Keratinocyte (primary cell): ENCODE measurements around the gene BCO2. TPM values are rescaled to one million over a fixed set of nuclear protein-coding genes. Genes with fewer than 3 reads are reported as not detected.

Experiments
- DNase-seq: peaks from one replicate; pipeline ENCODE4 v3.0.0-alpha.2; 2011; ENCODE audit warnings: low read depth, missing footprints, low spot score
- FAIRE-seq: peaks from 2 replicates; lab custom pipeline; 2011; peaks lifted over from hg19 to GRCh38; lab: Jason Lieb, UNC
- H2AFZ ChIP-seq: 2 replicates; pipeline ENCODE4 v1.6.0; 2012; ENCODE audit warnings: low read length, control low read depth, inconsistent platforms; ENCODE audit not compliant: control insufficient read depth
- H3K27ac ChIP-seq: 2 replicates; pipeline ENCODE4 v1.5.1; 2011; ENCODE audit warnings: low read length; ENCODE audit not compliant: control insufficient read depth, insufficient read depth
- H3K27me3 ChIP-seq: 3 replicates; pipeline ENCODE4 v1.6.0; 2011; ENCODE audit warnings: low read length; ENCODE audit not compliant: control insufficient read depth, insufficient read depth; ENCODE audit errors: extremely low read depth
- H3K36me3 ChIP-seq, 2 experiments: 2 replicates in 1 of 2; 3 replicates in 1 of 2; pipeline ENCODE4 v1.5.1; 2011; ENCODE audit warnings: low read length in 2 of 2, mild to moderate bottlenecking in 1 of 2; ENCODE audit not compliant: control insufficient read depth in 2 of 2, insufficient read depth in 2 of 2; ENCODE audit errors: extremely low read depth in 1 of 2
- H3K4me1 ChIP-seq: 3 replicates; pipeline ENCODE4 v1.5.1; 2011; ENCODE audit warnings: low read length; ENCODE audit not compliant: control insufficient read depth, insufficient read depth; ENCODE audit errors: extremely low read depth
- H3K4me2 ChIP-seq: 3 replicates; pipeline ENCODE4 v1.6.0; 2011; ENCODE audit warnings: low read depth, low read length; ENCODE audit not compliant: control insufficient read depth, insufficient read depth; ENCODE audit errors: extremely low read depth
- H3K4me3 ChIP-seq, 3 experiments: fragments of 200-600 bp in 1 of 3; sonication (generic) in 1 of 3; 2 replicates in 2 of 3; 3 replicates in 1 of 3; pipeline ENCODE4 v1.5.1; 2011 to 2016; ENCODE audit warnings: low read length in 3 of 3, mild to moderate bottlenecking in 3 of 3, control low read depth in 2 of 3, inconsistent platforms in 1 of 3, low read depth in 1 of 3, mixed read lengths in 1 of 3, mixed run types in 1 of 3, moderate library complexity in 1 of 3; ENCODE audit not compliant: control insufficient read depth in 2 of 3, insufficient read depth in 2 of 3; ENCODE audit errors: extremely low read depth in 1 of 3
- H3K79me2 ChIP-seq: 2 replicates; pipeline ENCODE4 v1.6.0; 2012; ENCODE audit warnings: low read length; ENCODE audit not compliant: control insufficient read depth, insufficient read depth
- H3K9ac ChIP-seq: 3 replicates; pipeline ENCODE4 v1.6.0; 2011; ENCODE audit warnings: low read length; ENCODE audit not compliant: control insufficient read depth, insufficient read depth; ENCODE audit errors: extremely low read depth
- H3K9me1 ChIP-seq: 3 replicates; pipeline ENCODE4 v1.6.0; 2011; ENCODE audit warnings: low read length; ENCODE audit not compliant: control insufficient read depth, insufficient read depth; ENCODE audit errors: extremely low read depth
- H3K9me3 ChIP-seq: 2 replicates; pipeline ENCODE4 v1.5.1; 2012; ENCODE audit warnings: low read depth, low read length; ENCODE audit not compliant: control insufficient read depth
- H4K20me1 ChIP-seq: 3 replicates; pipeline ENCODE4 v1.6.0; 2011; ENCODE audit warnings: low read length; ENCODE audit not compliant: control insufficient read depth, insufficient read depth; ENCODE audit errors: extremely low read depth
- CTCF ChIP-seq, 3 experiments: IDR thresholded peaks in 1 of 3; conservative IDR thresholded peaks in 1 of 3; optimal IDR thresholded peaks in 1 of 3; 2 replicates in 2 of 3; 3 replicates in 1 of 3; pipeline versions ENCODE3 to v1.5.1; 2011; ENCODE audit warnings: low read length in 3 of 3, mild to moderate bottlenecking in 3 of 3, moderate library complexity in 2 of 3, control low read depth in 1 of 3, inconsistent platforms in 1 of 3; ENCODE audit not compliant: insufficient read depth in 2 of 3; ENCODE audit errors: extremely low read depth in 1 of 3
- EZH2 ChIP-seq: IDR thresholded peaks from one replicate; pipeline ENCODE4 v1.6.1; 2012; ENCODE audit warnings: inconsistent platforms, mild to moderate bottlenecking, low read length, moderate library complexity
- dilution Hi-C: fragments of 300-500 bp; cut with MboI; formaldehyde crosslinking; loops from one replicate; pipeline ENCODE4 v1.7.0; 2020; ENCODE audit warnings: low sequenced_read_pairs; ENCODE audit not compliant: extremely low pct_ligation_motif_present
- polyA plus RNA-seq, 5 experiments: library from polyadenylated mRNA; depleted of rRNA in 3 of 5; stranded (reverse) in 3 of 5; stranded (forward) in 1 of 5; unstranded in 1 of 5; fragments of >200 nt; gene quantifications; 1 replicate in 1 of 5; 2 replicates in 3 of 5; 3 replicates in 1 of 5; pipeline versions ENCODE4 v1.2.1 to v1.2.3, GENCODE V29; 2011 to 2012; ENCODE audit warnings: missing spikeins in 2 of 5, low read depth in 1 of 5, low replicate concordance in 1 of 5

BCO2 gene
- polyA plus RNA-seq, 1 donor (not counting 4 experiments of a cell fraction or from before 2014, with no cell fraction given), result 0.37 TPM

DNA sequence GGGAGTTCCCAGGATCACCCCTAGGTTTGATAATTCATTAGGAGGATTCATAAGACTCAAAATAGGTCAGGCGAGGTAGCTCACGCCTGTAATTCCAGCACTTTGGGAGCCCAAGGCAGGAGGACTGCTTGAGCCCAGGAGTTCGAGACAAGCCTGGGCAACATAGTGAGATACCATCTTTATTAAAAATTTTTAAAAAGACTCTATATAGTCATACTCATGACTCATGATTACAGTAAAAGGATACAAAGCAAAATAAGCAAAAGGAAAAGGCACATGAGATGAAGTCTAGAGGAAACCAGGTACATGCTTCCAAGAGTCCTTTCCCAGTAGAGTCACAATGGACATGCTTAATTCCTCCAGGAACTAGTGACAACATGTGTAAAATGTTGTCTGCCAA lies 37.0 kb downstream of the BCO2 start:
- H3K4me1 ChIP-seq, result peaks cover 20% of the 10 kb centered on the region
- no peaks in the 10 kb centered on the region for H3K9me3 ChIP-seq
- DNase-seq, result no peak
- H3K4me3 ChIP-seq, result no peak overlapping the region
- TF ChIP-seq EZH2, result no peak
- TF ChIP-seq CTCF (optimal IDR thresholded peaks at IDR 0.05 in 1 of 3, IDR thresholded peaks at IDR 0.05 in 1 of 3, conservative IDR thresholded peaks at IDR 0.05 in 1 of 3; ENCODE audit: extremely low read depth in 1 of 3, insufficient read depth in 2 of 3, low read length in 3 of 3), result no peak
- H4K20me1 ChIP-seq, result no peaks in the 10 kb centered on the region
- no peaks in the 10 kb centered on the region for H3K9me1 ChIP-seq
- no peak overlapping the region for H2AFZ ChIP-seq
- H3K27me3 ChIP-seq, result no peaks in the 10 kb centered on the region
- peak overlapping the region; percentile 36 for H3K27ac ChIP-seq
- H3K79me2 ChIP-seq, result no peaks in the 10 kb centered on the region
- no peak overlapping the region for H3K9ac ChIP-seq
- peak overlapping the region; percentile 41 for H3K4me2 ChIP-seq
- FAIRE-seq, result peak; percentile 80
- no peaks in the 10 kb centered on the region for H3K36me3 ChIP-seq
- dilution Hi-C loops, result no loop called here

- no peaks in the 10 kb centered on the region for H3K36me3 ChIP-seq
- no peaks in the 10 kb centered on the region for H3K27me3 ChIP-seq
- dilution Hi-C loops, result no loop called here
- TF ChIP-seq CTCF (optimal IDR thresholded peaks at IDR 0.05 in 1 of 3, IDR thresholded peaks at IDR 0.05 in 1 of 3, conservative IDR thresholded peaks at IDR 0.05 in 1 of 3; ENCODE audit: extremely low read depth in 1 of 3, insufficient read depth in 2 of 3, low read length in 3 of 3) (no peak), EZH2 (no peak)
- no peak overlapping the region for H2AFZ ChIP-seq
- no peak for FAIRE-seq
- H3K4me2 ChIP-seq, result peak overlapping the region; percentile 41
- peaks cover 20% of the 10 kb centered on the region for H3K4me1 ChIP-seq
- no peaks in the 10 kb centered on the region for H3K79me2 ChIP-seq
- H3K4me3 ChIP-seq, result no peak overlapping the region
- no peaks in the 10 kb centered on the region for H3K9me3 ChIP-seq
- H3K9me1 ChIP-seq, result no peaks in the 10 kb centered on the region
- DNase-seq, result no peak
- no peak overlapping the region for H3K9ac ChIP-seq
- H4K20me1 ChIP-seq, result no peaks in the 10 kb centered on the region
- H3K27ac ChIP-seq, result peak overlapping the region; percentile 36
These were observed 37.4 kb downstream of the BCO2 start for GRCh38 chr11:112212710-112213109.
